Thyroid gland (tissue), 4 donors: ENCODE measurements around the gene CFDP1. TPM values are rescaled to one million over a fixed set of nuclear protein-coding genes. Genes with fewer than 3 reads are reported as not detected.

Experiments
- DNase-seq, 2 donors: peaks; one replicate each; pipeline ENCODE4 v3.0.0-alpha.2; 2019
- H3K27ac ChIP-seq, 3 donors: fragments of 200-600 bp; sonication (generic); 1 replicate in 2 of 3; 2 replicates in 1 of 3; pipeline ENCODE4 v1.5.1; 2016 to 2019; ENCODE audit warnings: mild to moderate bottlenecking in 1 of 3, moderate library complexity in 1 of 3
- H3K27me3 ChIP-seq: fragments of 200-600 bp; sonication (generic); one replicate; pipeline ENCODE4 v1.5.1; 2019
- H3K36me3 ChIP-seq, 2 donors: fragments of 200-600 bp; sonication (generic); one replicate each; pipeline ENCODE4 v1.5.1; 2016 to 2019
- H3K4me1 ChIP-seq, 2 donors: fragments of 200-600 bp; sonication (generic); one replicate each; pipeline ENCODE4 v1.5.1; 2017 to 2019
- H3K4me3 ChIP-seq, 3 donors: fragments of 200-600 bp; sonication (generic); replicated peaks in 1 of 3; 1 replicate in 2 of 3; 2 replicates in 1 of 3; pipeline ENCODE4 v1.5.1; 2016; ENCODE audit warnings: mild to moderate bottlenecking in 1 of 3
- H3K9me3 ChIP-seq: fragments of 200-600 bp; sonication (generic); one replicate; pipeline ENCODE4 v1.5.1; 2017
- POLR2A ChIP-seq, 2 donors: fragments of 450-650 bp; IDR thresholded peaks; one replicate each; pipeline ENCODE4 v1.6.1; 2017; ENCODE audit warnings: antibody characterized with exemption in 2 of 2, mild to moderate bottlenecking in 2 of 2, moderate library complexity in 1 of 2
- WGBS, 2 donors: methylation state at CpG; one replicate each; pipeline ENCODE4 v1.1.5; 2017; 5-methylcytosine and 5-hydroxymethylcytosine counted together
- intact Hi-C: fragments of 100-400 bp; cut with DNase I; formaldehyde crosslinking; loops from one replicate; pipeline ENCODE4 v1.15.1; 2023
- total RNA-seq, 4 donors: library from RNA; depleted of rRNA; stranded (reverse); fragments of >200 nt; gene quantifications; one replicate each; pipeline ENCODE4 v1.2.3, GENCODE V29; 2016
- TF ChIP-seq, protein P1 (sequence below), 6 experiments: fragments of 200-600 bp in 3 of 6; fragments of 450-650 bp in 3 of 6; sonication (generic) in 3 of 6; IDR thresholded peaks; one replicate each; pipeline ENCODE4 v1.5.1; 2016 to 2019; ENCODE audit warnings: antibody characterized with exemption in 6 of 6, mild to moderate bottlenecking in 2 of 6, inconsistent platforms in 1 of 6, moderate library complexity in 1 of 6

The CFDP1 gene
- total RNA-seq, 4 donors from 2014 or later = 50.5 to 77.9 (median 60.7) TPM

DNA sequence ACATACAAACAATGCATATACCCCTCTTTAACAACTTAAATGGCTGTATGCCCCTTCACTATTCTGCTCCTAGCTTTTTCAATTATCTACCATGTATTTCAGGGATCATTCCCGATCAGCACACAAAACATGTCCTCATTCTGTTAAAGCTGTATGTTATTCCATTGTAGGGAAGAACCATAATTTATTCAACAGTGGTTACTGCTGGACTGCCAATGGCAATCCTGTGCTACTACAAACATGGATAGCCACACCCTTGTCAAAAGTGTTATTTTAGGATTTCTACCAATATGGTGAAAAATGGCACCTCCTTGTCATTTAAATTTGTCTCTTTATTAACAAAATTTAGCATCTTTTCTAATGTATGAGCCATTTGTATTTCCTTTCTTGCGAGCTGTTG is 96.8 kb downstream of the CFDP1 start:
- TF ChIP-seq, protein P1, sequence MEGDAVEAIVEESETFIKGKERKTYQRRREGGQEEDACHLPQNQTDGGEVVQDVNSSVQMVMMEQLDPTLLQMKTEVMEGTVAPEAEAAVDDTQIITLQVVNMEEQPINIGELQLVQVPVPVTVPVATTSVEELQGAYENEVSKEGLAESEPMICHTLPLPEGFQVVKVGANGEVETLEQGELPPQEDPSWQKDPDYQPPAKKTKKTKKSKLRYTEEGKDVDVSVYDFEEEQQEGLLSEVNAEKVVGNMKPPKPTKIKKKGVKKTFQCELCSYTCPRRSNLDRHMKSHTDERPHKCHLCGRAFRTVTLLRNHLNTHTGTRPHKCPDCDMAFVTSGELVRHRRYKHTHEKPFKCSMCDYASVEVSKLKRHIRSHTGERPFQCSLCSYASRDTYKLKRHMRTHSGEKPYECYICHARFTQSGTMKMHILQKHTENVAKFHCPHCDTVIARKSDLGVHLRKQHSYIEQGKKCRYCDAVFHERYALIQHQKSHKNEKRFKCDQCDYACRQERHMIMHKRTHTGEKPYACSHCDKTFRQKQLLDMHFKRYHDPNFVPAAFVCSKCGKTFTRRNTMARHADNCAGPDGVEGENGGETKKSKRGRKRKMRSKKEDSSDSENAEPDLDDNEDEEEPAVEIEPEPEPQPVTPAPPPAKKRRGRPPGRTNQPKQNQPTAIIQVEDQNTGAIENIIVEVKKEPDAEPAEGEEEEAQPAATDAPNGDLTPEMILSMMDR (IDR thresholded peaks at IDR 0.05) = no peak
- TF ChIP-seq POLR2A (IDR thresholded peaks at IDR 0.05) = no peak
- Histone ChIP-seq H3K36me3 (no peaks in the 10 kb centered on the region), H3K9me3 (no peaks in the 10 kb centered on the region), H3K4me1 (peaks cover 0 to 10% of the 10 kb centered on the region in 2 donors), H3K4me3 (no peak overlapping the region), H3K27me3 (no peaks in the 10 kb centered on the region), H3K27ac (no peak overlapping the region)
- 98 to 100% methylated on average over 2 of the region's 2 CpGs for WGBS, 2 donors
- intact Hi-C loops = no loop called here
- no peak for DNase-seq

DNA sequence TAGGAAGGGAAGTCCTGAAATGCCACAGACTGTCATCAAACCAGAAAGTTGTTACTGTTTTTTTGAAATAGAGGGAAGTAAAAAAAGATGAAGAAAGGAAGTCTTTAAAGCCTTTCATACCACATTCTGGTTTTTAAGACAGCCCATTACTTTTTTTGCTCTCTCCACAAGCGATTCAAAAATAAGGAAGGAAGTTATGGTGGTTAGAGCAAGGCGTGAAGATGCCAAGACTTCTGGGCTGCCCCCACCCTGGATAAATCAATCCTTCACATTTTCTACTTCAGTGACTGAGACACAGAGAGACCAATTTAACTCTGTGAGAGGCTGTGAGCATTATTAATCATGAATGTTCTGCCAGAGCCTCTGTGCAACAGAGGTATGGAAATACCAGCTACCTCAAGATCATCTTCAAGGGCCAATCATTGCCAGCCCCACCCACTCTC is 99.6 kb downstream of the CFDP1 start:
- Histone ChIP-seq H3K9me3 (no peaks in the 10 kb centered on the region), H3K4me3 (no peak overlapping the region), H3K27me3 (no peaks in the 10 kb centered on the region), H3K27ac (no peak overlapping the region), H3K4me1 (peaks cover 0 to 9% of the 10 kb centered on the region in 2 donors), H3K36me3 (no peaks in the 10 kb centered on the region)
- no peak for TF ChIP-seq POLR2A (IDR thresholded peaks at IDR 0.05)
- TF ChIP-seq, protein P1 (IDR thresholded peaks at IDR 0.05) = no peak
- no peak for DNase-seq
- intact Hi-C loops = no loop called here
- 66 to 73% methylated on average over 2 of the region's 2 CpGs for WGBS, 2 donors

DNA sequence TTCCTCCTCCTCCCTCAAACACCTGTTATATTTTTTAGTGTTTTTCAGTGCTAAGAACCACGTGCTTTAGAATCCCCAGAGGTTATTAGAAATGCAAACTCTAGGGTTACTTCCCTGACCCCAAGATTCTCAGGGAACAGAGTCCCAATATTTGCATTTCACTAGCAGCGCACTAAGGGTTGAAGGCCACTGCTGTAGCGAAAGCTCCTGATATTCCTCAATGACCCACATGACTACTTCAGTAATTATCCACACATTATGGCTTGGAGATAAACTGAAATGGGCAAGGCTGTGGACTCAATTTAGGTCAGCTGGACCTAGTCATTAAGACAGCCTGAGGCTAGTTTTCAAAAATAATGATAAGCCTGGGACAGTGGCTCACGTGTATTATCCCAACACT is 103.4 kb downstream of the CFDP1 start:
- Histone ChIP-seq H3K27me3 (no peaks in the 10 kb centered on the region), H3K9me3 (no peaks in the 10 kb centered on the region), H3K4me1 (no peaks in the 10 kb centered on the region), H3K36me3 (no peaks in the 10 kb centered on the region), H3K4me3 (no peak overlapping the region), H3K27ac (no peak overlapping the region)
- intact Hi-C loops = no loop called here
- TF ChIP-seq POLR2A (IDR thresholded peaks at IDR 0.05) = no peak
- TF ChIP-seq, protein P1 (IDR thresholded peaks at IDR 0.05) = no peak
- no peak for DNase-seq
- 90 to 92% methylated on average over 4 of the region's 4 CpGs for WGBS, 2 donors

DNA sequence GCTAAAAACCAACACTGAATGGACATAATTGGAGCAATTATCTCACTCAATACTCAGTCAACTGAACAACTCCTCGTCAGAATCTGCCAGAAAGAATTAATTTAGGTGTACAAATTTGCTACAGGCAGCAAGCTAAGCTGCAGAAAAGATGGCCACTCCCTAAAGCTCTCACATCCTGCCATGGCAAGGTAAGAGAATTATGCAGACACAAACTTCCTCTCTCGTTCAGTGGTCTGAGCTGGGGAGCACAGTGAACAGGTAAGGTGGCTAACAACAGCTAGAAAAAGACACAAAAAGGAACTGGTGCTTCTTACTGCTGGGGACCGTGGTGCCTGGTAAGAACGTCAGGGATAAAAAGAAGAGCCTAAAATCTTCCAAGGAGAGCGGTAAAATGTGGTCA is 107.0 kb downstream of the CFDP1 start:
- Histone ChIP-seq H3K4me3 (no peak overlapping the region), H3K27me3 (no peaks in the 10 kb centered on the region), H3K4me1 (peaks cover 0 to 4% of the 10 kb centered on the region in 2 donors), H3K9me3 (no peaks in the 10 kb centered on the region), H3K27ac (no peak overlapping the region), H3K36me3 (no peaks in the 10 kb centered on the region)
- TF ChIP-seq, protein P1 (IDR thresholded peaks at IDR 0.05) = no peak
- TF ChIP-seq POLR2A (IDR thresholded peaks at IDR 0.05) = no peak
- no peak for DNase-seq
- 72 to 76% methylated on average over 5 of the region's 5 CpGs for WGBS, 2 donors
- intact Hi-C loops = no loop called here

DNA sequence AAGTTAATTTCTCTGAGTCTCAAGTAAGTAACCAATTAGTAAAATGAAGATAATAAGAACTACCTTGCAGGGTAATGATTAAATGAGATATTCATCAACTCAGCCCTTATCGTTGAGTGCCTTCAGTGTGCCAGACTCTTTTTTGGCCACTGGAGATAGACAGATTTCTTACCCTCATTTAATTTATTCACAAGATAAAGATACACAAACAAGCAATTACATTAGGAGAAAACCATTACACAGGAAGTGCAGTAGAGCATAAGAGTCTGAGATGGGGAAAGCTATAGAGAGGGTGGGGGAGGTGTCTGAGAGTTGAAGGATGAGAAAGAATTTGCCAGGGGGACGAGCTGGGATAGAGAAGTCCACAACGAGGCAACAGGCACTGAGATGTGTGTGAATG is 109.4 kb downstream of the CFDP1 start:
- H3K4me1 ChIP-seq = peaks cover 14 to 28% of the 10 kb centered on the region in 2 donors
- no peak for TF ChIP-seq POLR2A (IDR thresholded peaks at IDR 0.05)
- TF ChIP-seq, protein P1 (IDR thresholded peaks at IDR 0.05) = no peak
- no peaks in the 10 kb centered on the region for H3K9me3 ChIP-seq
- no peaks in the 10 kb centered on the region for H3K27me3 ChIP-seq
- H3K27ac ChIP-seq = no peak overlapping the region
- DNase-seq = no peak
- no peaks in the 10 kb centered on the region for H3K36me3 ChIP-seq
- 69 to 72% methylated on average over 3 of the region's 3 CpGs for WGBS, 2 donors
- no peak overlapping the region for H3K4me3 ChIP-seq
- intact Hi-C loops = no loop called here
